CD14-positive monocyte (primary cell): ENCODE results near the gene EDIL3. TPM values are rescaled to one million over a fixed set of nuclear protein-coding genes. Genes with fewer than 3 reads are reported as not detected.
A peak's percentile ranks its signal among the peaks of the same experiment; 100 is the strongest.

Source experiments
- DNase-seq, 3 donors: peaks; one replicate each; pipeline ENCODE4 v3.0.0-alpha.2; 2011 to 2022
- H2AFZ ChIP-seq: 2 replicates; pipeline ENCODE4 v1.6.0; 2012; ENCODE audit warnings: mild to moderate bottlenecking, low read depth, low read length, inconsistent platforms; ENCODE audit not compliant: insufficient read depth, poor library complexity, severe bottlenecking
- H3K27ac ChIP-seq, 2 donors: 1 replicate in 1 of 2; 2 replicates in 1 of 2; pipeline ENCODE4 v1.5.1; 2012 to 2013; ENCODE audit warnings: low read length in 2 of 2, control low read depth in 1 of 2, inconsistent platforms in 1 of 2, low read depth in 1 of 2, mild to moderate bottlenecking in 1 of 2
- H3K27me3 ChIP-seq, 2 donors: one replicate each; pipeline versions ENCODE4 v1.6.0 to v1.6.1; 2011 to 2013; ENCODE audit warnings: low read length in 2 of 2; ENCODE audit not compliant: control insufficient read depth in 2 of 2, insufficient read depth in 2 of 2
- H3K36me3 ChIP-seq, 2 donors: replicated peaks in 1 of 2; 1 replicate in 1 of 2; 2 replicates in 1 of 2; pipeline versions ENCODE4 v1.5.1 to v1.6.1; 2012 to 2013; ENCODE audit warnings: low read length in 2 of 2, control low read depth in 1 of 2, inconsistent platforms in 1 of 2, mild to moderate bottlenecking in 1 of 2; ENCODE audit not compliant: insufficient read depth in 2 of 2, control insufficient read depth in 1 of 2
- H3K4me1 ChIP-seq, 2 donors: 1 replicate in 1 of 2; 2 replicates in 1 of 2; pipeline versions ENCODE4 v1.5.1 to v1.6.1; 2012 to 2013; ENCODE audit warnings: low read length in 2 of 2, control low read depth in 1 of 2, inconsistent platforms in 1 of 2, mild to moderate bottlenecking in 1 of 2, moderate library complexity in 1 of 2; ENCODE audit not compliant: insufficient read depth in 2 of 2, control insufficient read depth in 1 of 2
- H3K4me2 ChIP-seq: replicated peaks from 2 replicates; pipeline ENCODE3; 2012; ENCODE audit warnings: low read length, moderate library complexity, mild to moderate bottlenecking; ENCODE audit not compliant: poor library complexity, severe bottlenecking; ENCODE audit errors: extremely low read depth
- H3K4me3 ChIP-seq, 3 experiments: fragments of 200-600 bp in 1 of 3; sonication (generic) in 1 of 3; replicated peaks in 1 of 3; 1 replicate in 2 of 3; 2 replicates in 1 of 3; pipeline ENCODE4 v1.5.1; 2011 to 2013; ENCODE audit warnings: low read length in 3 of 3, mild to moderate bottlenecking in 3 of 3, control low read depth in 2 of 3, low read depth in 2 of 3, inconsistent platforms in 1 of 3, moderate library complexity in 1 of 3
- H3K79me2 ChIP-seq: 2 replicates; pipeline ENCODE4 v1.6.0; 2012; ENCODE audit warnings: mild to moderate bottlenecking, control low read depth, inconsistent platforms, low read length, moderate library complexity; ENCODE audit not compliant: insufficient read depth
- H3K9ac ChIP-seq: 2 replicates; pipeline ENCODE4 v1.6.0; 2017; ENCODE audit warnings: low read length, mild to moderate bottlenecking; ENCODE audit not compliant: insufficient read depth, poor library complexity, severe bottlenecking
- H3K9me3 ChIP-seq, 2 donors: replicated peaks in 1 of 2; 1 replicate in 1 of 2; 2 replicates in 1 of 2; pipeline versions ENCODE4 v1.5.1 to v1.6.1; 2012 to 2013; ENCODE audit warnings: low read length in 2 of 2, control low read depth in 1 of 2; ENCODE audit not compliant: control insufficient read depth in 1 of 2, insufficient read depth in 1 of 2
- H4K20me1 ChIP-seq: 2 replicates; pipeline ENCODE4 v1.6.0; 2012; ENCODE audit warnings: mild to moderate bottlenecking, low read length, control low read depth, moderate library complexity; ENCODE audit not compliant: insufficient read depth
- H3K27ac Mint-ChIP-seq, 7 donors: one replicate each; pipeline ENCODE4 v1.8.0; 2020; ENCODE audit warnings: mild to moderate bottlenecking in 7 of 7, mixed read lengths in 7 of 7, moderate library complexity in 6 of 7, inconsistent platforms in 2 of 7
- H3K27me3 Mint-ChIP-seq, 3 donors: one replicate each; pipeline ENCODE4 v1.8.0; 2021 to 2022; ENCODE audit warnings: low read depth in 3 of 3, mild to moderate bottlenecking in 3 of 3, mixed read lengths in 3 of 3, moderate library complexity in 3 of 3, inconsistent platforms in 1 of 3
- H3K36me3 Mint-ChIP-seq, 2 donors: one replicate each; pipeline ENCODE4 v1.8.0; 2020; ENCODE audit warnings: mixed read lengths in 2 of 2, inconsistent platforms in 1 of 2, mild to moderate bottlenecking in 1 of 2
- H3K4me1 Mint-ChIP-seq: one replicate; pipeline ENCODE4 v1.8.0; 2020; ENCODE audit warnings: mild to moderate bottlenecking, mixed read lengths
- H3K4me3 Mint-ChIP-seq, 2 donors: one replicate each; pipeline ENCODE4 v1.8.0; 2020; ENCODE audit warnings: mild to moderate bottlenecking in 2 of 2, mixed read lengths in 2 of 2, moderate library complexity in 1 of 2
- H3K9me3 Mint-ChIP-seq, 7 donors: one replicate each; pipeline ENCODE4 v1.8.0; 2020 to 2022; ENCODE audit warnings: mixed read lengths in 7 of 7, mild to moderate bottlenecking in 6 of 7, moderate library complexity in 6 of 7, inconsistent platforms in 2 of 7
- CTCF ChIP-seq: fragments of 200-600 bp; IDR thresholded peaks from one replicate; pipeline ENCODE4 v1.8.0; 2022; ENCODE audit warnings: antibody characterized with exemption, mild to moderate bottlenecking
- WGBS: methylation state at CpG from one replicate; pipeline ENCODE4 v1.1.5; 2013; ENCODE audit warnings: missing lambda C conversion rate; ENCODE audit not compliant: insufficient coverage; 5-methylcytosine and 5-hydroxymethylcytosine counted together
- intact Hi-C, 2 donors: fragments of 100-400 bp; cut with micrococcal nuclease; formaldehyde crosslinking; loops; one replicate each; pipeline versions ENCODE4 v1.15.0 to v1.15.1; 2023
- polyA minus RNA-seq: library from RNA; depleted of rRNA, polyadenylated mRNA; stranded (reverse); fragments of >200 nt; gene quantifications from 2 replicates; pipeline ENCODE4 v1.2.3, GENCODE V29; 2012
- polyA plus RNA-seq, 3 donors: library from polyadenylated mRNA; depleted of rRNA in 1 of 3; unstranded in 2 of 3; stranded (reverse) in 1 of 3; fragments of 300-500 nt in 2 of 3; fragments of >200 nt in 1 of 3; fragmentation: Illumina TruSeq in 2 of 3; gene quantifications; 1 replicate in 2 of 3; 2 replicates in 1 of 3; pipeline ENCODE4 v1.2.3, GENCODE V29; 2012 to 2021
- total RNA-seq, 12 experiments: library from RNA in 1 of 12; stranded (reverse) in 1 of 12; fragments of 120-200 nt in 1 of 12; gene quantifications; one replicate each; pipeline ENCODE4 v1.2.4 and lab custom pipeline; 2013 to 2026; ENCODE audit warnings: mixed read lengths in 6 of 12, inconsistent platforms in 1 of 12

EDIL3 gene, protein sequence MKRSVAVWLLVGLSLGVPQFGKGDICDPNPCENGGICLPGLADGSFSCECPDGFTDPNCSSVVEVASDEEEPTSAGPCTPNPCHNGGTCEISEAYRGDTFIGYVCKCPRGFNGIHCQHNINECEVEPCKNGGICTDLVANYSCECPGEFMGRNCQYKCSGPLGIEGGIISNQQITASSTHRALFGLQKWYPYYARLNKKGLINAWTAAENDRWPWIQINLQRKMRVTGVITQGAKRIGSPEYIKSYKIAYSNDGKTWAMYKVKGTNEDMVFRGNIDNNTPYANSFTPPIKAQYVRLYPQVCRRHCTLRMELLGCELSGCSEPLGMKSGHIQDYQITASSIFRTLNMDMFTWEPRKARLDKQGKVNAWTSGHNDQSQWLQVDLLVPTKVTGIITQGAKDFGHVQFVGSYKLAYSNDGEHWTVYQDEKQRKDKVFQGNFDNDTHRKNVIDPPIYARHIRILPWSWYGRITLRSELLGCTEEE
- total RNA-seq (2013) = 0.06 TPM
- under 1 TPM in 1 of 3 donors, not detected in 2; 0.09 TPM for polyA plus RNA-seq
- polyA minus RNA-seq = not detected in 2 replicates
- 0 to 2.7 (median 0.13) reads per million in 11 experiments for total RNA-seq (lab: John Stamatoyannopoulos, UW)

- no peaks in the 10 kb centered on the region for H3K36me3 ChIP-seq
- H3K27ac Mint-ChIP-seq = peak within 1 kb of the TSS in 2 of 7 donors; percentile 38 to 41
- no peak within 1 kb of the TSS for H2AFZ ChIP-seq
- no peak within 1 kb of the TSS for H3K27ac ChIP-seq
- peaks cover 54 to 56% (median 54%) of the 10 kb centered on the region in 3 donors for H3K27me3 Mint-ChIP-seq
- peak within 1 kb of the TSS in 1 of 3 experiments; percentile 9 for H3K4me3 ChIP-seq
- H4K20me1 ChIP-seq = no peaks in the 10 kb centered on the region
- 1% methylated on average over 48 of the region's 54 CpGs for WGBS
- H3K79me2 ChIP-seq = no peaks in the 10 kb centered on the region
- H3K27me3 ChIP-seq = peaks cover 57 to 74% of the 10 kb centered on the region in 2 donors
- H3K9me3 Mint-ChIP-seq = peaks cover 0 to 14% (median 9%) of the 10 kb centered on the region in 7 donors
- peaks cover 0 to 8% of the 10 kb centered on the region in 2 donors for H3K36me3 Mint-ChIP-seq
- H3K4me1 ChIP-seq = peaks cover 6 to 14% of the 10 kb centered on the region in 2 donors
- intact Hi-C loops = no loop called here
- H3K9ac ChIP-seq = no peak within 1 kb of the TSS
- H3K4me2 ChIP-seq = peak within 1 kb of the TSS; percentile 27
- peaks cover 25% of the 10 kb centered on the region for H3K4me1 Mint-ChIP-seq
- no peak for DNase-seq
- no peak for TF ChIP-seq CTCF
- peaks cover 0 to 12% of the 10 kb centered on the region in 2 donors for H3K9me3 ChIP-seq
- peak within 1 kb of the TSS; percentile 68 to 94 for H3K4me3 Mint-ChIP-seq
These were observed at the start of gene EDIL3 for GRCh38 chr5:84384604-84385575. EDIL3 (minus strand) TSS chr5:84384880; CDS start chr5:84384374, 506 bp downstream.

GRCh38 chr5:84433461-84433860 lies 48.8 kb upstream of the EDIL3 start:
- Histone ChIP-seq H3K9me3 (peaks cover 0 to 3% of the 10 kb centered on the region in 2 donors), H3K4me1 (no peaks in the 10 kb centered on the region), H4K20me1 (no peaks in the 10 kb centered on the region), H3K79me2 (no peaks in the 10 kb centered on the region), H3K9ac (no peak overlapping the region), H3K27ac (no peak overlapping the region), H2AFZ (no peak overlapping the region), H3K27me3 (no peaks in the 10 kb centered on the region), H3K4me3 (no peak overlapping the region), H3K4me2 (no peak overlapping the region), H3K36me3 (no peaks in the 10 kb centered on the region)
- DNase-seq = no peak
- Mint-ChIP-seq H3K27ac (no peak overlapping the region), H3K27me3 (peaks cover 0 to 2% (median 0%) of the 10 kb centered on the region in 3 donors), H3K4me3 (no peak overlapping the region), H3K36me3 (no peaks in the 10 kb centered on the region), H3K9me3 (peaks cover 0 to 8% (median 0%) of the 10 kb centered on the region in 7 donors), H3K4me1 (no peaks in the 10 kb centered on the region)
- intact Hi-C loops = no loop called here
- WGBS = no CpG with 5 or more reads among the region's 1 CpG
- TF ChIP-seq CTCF = no peak
